HCT116 (cell line): ENCODE results near the gene C1orf159. TPM values are rescaled to one million over a fixed set of nuclear protein-coding genes. Genes with fewer than 3 reads are reported as not detected.

ENCODE experiments used
- ATAC-seq: fragments of 200-7000 bp; cut with Tn5 transposase; 2 replicates; pipeline ENCODE4 v1.9.1; 2020; ENCODE audit warnings: mild to moderate bottlenecking, moderate library complexity
- BruUV-seq: library from RNA; stranded (reverse); fragments of 400-500 nt; replicated peaks from 2 replicates; lab custom pipeline; 2021; lab: Mats Ljungman, UMichigan
- CTCF ChIA-PET: fragments of 300-600 bp; sonication (Branson Sonifier 250); formaldehyde crosslinking; loops from one replicate; lab custom pipeline; 2021; ENCODE audit warnings: antibody characterized with exemption; lab: Charles Lee
- POLR2A ChIA-PET: fragments of 300-600, 350-600 bp; sonication (Branson Sonifier 250); formaldehyde crosslinking; loops from one replicate; lab custom pipeline; 2021; ENCODE audit warnings: antibody characterized with exemption; lab: Charles Lee
- RAD21 ChIA-PET, 2 experiments: fragments of 300-600 bp; sonication (Branson Sonifier 250); formaldehyde crosslinking; loops; one replicate each; lab custom pipeline; 2023; ENCODE audit warnings: low total read pairs in 2 of 2; ENCODE audit not compliant: uncharacterized antibody in 2 of 2, unreplicated experiment in 2 of 2, low non-redundant PET in 1 of 2; lab: Charles Lee
- DNase-seq: peaks from one replicate; pipeline ENCODE4 v3.0.0-alpha.2; 2010; ENCODE audit warnings: low read depth, low spot score
- H2AFZ ChIP-seq: fragments of 200-600 bp; shearing (Covaris generic), sonication (generic); 2 replicates; pipeline ENCODE4 v1.6.1; 2017; ENCODE audit warnings: low read depth, mixed run types, mixed read lengths, antibody characterized with exemption, low read length; ENCODE audit not compliant: poor library complexity, severe bottlenecking
- H3K27ac ChIP-seq: 2 replicates; pipeline ENCODE4 v1.5.1; 2012; ENCODE audit warnings: low read depth, low read length
- H3K27me3 ChIP-seq: fragments of 200-600 bp; sonication (generic); 2 replicates; pipeline ENCODE4 v1.6.1; 2016; ENCODE audit warnings: mixed run types, low read length, mixed read lengths; ENCODE audit not compliant: insufficient read depth
- H3K36me3 ChIP-seq, 2 experiments: fragments of 200-500 bp in 1 of 2; fragments of 200-600 bp in 1 of 2; sonication (Bioruptor generic) in 1 of 2; sonication (generic) in 1 of 2; 2 replicates each; pipeline versions ENCODE4 v1.5.1 to v1.6.1; 2014 to 2016; ENCODE audit warnings: low read length in 2 of 2, inconsistent platforms in 1 of 2, mixed read lengths in 1 of 2, mixed run types in 1 of 2; ENCODE audit not compliant: insufficient read depth in 2 of 2, control insufficient read depth in 1 of 2
- H3K4me1 ChIP-seq, 2 experiments: fragments of 200-600 bp in 1 of 2; sonication (generic) in 1 of 2; 2 replicates each; pipeline versions ENCODE4 v1.5.1 to v1.6.1; 2012 to 2017; ENCODE audit warnings: low read length in 2 of 2, inconsistent platforms in 1 of 2, mild to moderate bottlenecking in 1 of 2, mixed read lengths in 1 of 2, mixed run types in 1 of 2, moderate library complexity in 1 of 2; ENCODE audit not compliant: insufficient read depth in 2 of 2, control insufficient read depth in 1 of 2
- H3K4me2 ChIP-seq: fragments of 200-600 bp; sonication (generic); 2 replicates; pipeline ENCODE4 v1.6.1; 2017; ENCODE audit warnings: mixed run types, low read length, mixed read lengths
- H3K4me3 ChIP-seq, 2 experiments: fragments of 200-600 bp in 1 of 2; sonication (generic) in 1 of 2; replicated peaks in 1 of 2; 2 replicates each; pipeline ENCODE4 v1.5.1; 2011 to 2016; ENCODE audit warnings: low read length in 2 of 2, control low read depth in 1 of 2, low read depth in 1 of 2, mild to moderate bottlenecking in 1 of 2, mixed read lengths in 1 of 2, mixed run types in 1 of 2
- H3K79me2 ChIP-seq: fragments of 200-600 bp; sonication (generic); 2 replicates; pipeline ENCODE4 v1.6.1; 2017; ENCODE audit warnings: mild to moderate bottlenecking, mixed run types, low read length, moderate library complexity, mixed read lengths; ENCODE audit not compliant: insufficient read depth
- H3K9ac ChIP-seq: fragments of 200-600 bp; sonication (generic); 2 replicates; pipeline ENCODE4 v1.6.1; 2016; ENCODE audit warnings: low read length, mixed read lengths
- H3K9me2 ChIP-seq: fragments of 200-600 bp; sonication (generic), shearing (Covaris generic); 2 replicates; pipeline ENCODE4 v1.6.1; 2017; ENCODE audit warnings: mixed run types, mild to moderate bottlenecking, moderate library complexity; ENCODE audit not compliant: insufficient read depth
- H3K9me3 ChIP-seq, 2 experiments: fragments of 200-500 bp in 1 of 2; fragments of 200-600 bp in 1 of 2; sonication (Bioruptor generic) in 1 of 2; sonication (generic) in 1 of 2; 2 replicates each; pipeline ENCODE4 v1.6.1; 2014 to 2017; ENCODE audit warnings: low read length in 2 of 2, mixed read lengths in 2 of 2, inconsistent platforms in 1 of 2, low read depth in 1 of 2, mild to moderate bottlenecking in 1 of 2, mixed run types in 1 of 2, moderate library complexity in 1 of 2; ENCODE audit not compliant: control insufficient read depth in 1 of 2, insufficient read depth in 1 of 2
- H4K20me1 ChIP-seq: fragments of 200-600 bp; sonication (generic), shearing (Covaris generic); 2 replicates; pipeline ENCODE4 v1.6.1; 2017; ENCODE audit warnings: mixed run types, mild to moderate bottlenecking, moderate library complexity; ENCODE audit not compliant: insufficient read depth
- ATF3 ChIP-seq: IDR thresholded peaks from 2 replicates; pipeline ENCODE4 v1.6.1; 2012
- CBX3 ChIP-seq: IDR thresholded peaks from 2 replicates; pipeline ENCODE4 v1.6.1; 2012; ENCODE audit warnings: low read depth
- EZH2phosphoT487 ChIP-seq: fragments of 200-600 bp; IDR thresholded peaks from 2 replicates; pipeline ENCODE4 v1.6.1; 2018; ENCODE audit warnings: antibody characterized with exemption, borderline replicate concordance
- JUND ChIP-seq: IDR thresholded peaks from 2 replicates; pipeline ENCODE4 v1.6.1; 2012
- YY1 ChIP-seq: IDR thresholded peaks from 2 replicates; pipeline ENCODE4 v1.6.1; 2011; ENCODE audit warnings: low read length, low read depth, moderate library complexity, mild to moderate bottlenecking; ENCODE audit not compliant: insufficient replicate concordance; ENCODE audit errors: extremely low read depth
- ZBTB33 ChIP-seq: IDR thresholded peaks from 2 replicates; pipeline ENCODE4 v1.6.1; 2011; ENCODE audit warnings: mild to moderate bottlenecking, low read length, moderate library complexity; ENCODE audit not compliant: insufficient replicate concordance; ENCODE audit errors: extremely low read depth
- ZNF274 ChIP-seq: fragments of 200-500 bp; sonication (Bioruptor generic); IDR thresholded peaks from 2 replicates; pipeline ENCODE4 v1.6.1; 2014; ENCODE audit warnings: mild to moderate bottlenecking, low read depth, low read length, inconsistent platforms
- intact Hi-C: fragments of 100-400 bp; cut with micrococcal nuclease; formaldehyde crosslinking; loops from 2 replicates; pipeline ENCODE4 v1.10.0; 2022
- total RNA-seq: library from RNA; stranded (reverse); gene quantifications from one replicate; pipeline ENCODE4 v1.2.1, GENCODE V29; 2021; ENCODE audit not compliant: unreplicated experiment

C1orf159 gene
- total RNA-seq, 1 experiment from 2014 or later, result 22.7 TPM

- no peak for DNase-seq
- Histone ChIP-seq H4K20me1 (no peaks in the 10 kb centered on the region), H3K4me2 (no peak overlapping the region)
- TF ChIP-seq CBX3, result no peak
- no peak for TF ChIP-seq ZBTB33
- TF ChIP-seq, all 23 proteins: peak for 0
- no peak overlapping the region for H3K4me3 ChIP-seq
- no peak overlapping the region for H2AFZ ChIP-seq
- H3K9ac ChIP-seq, result no peak overlapping the region
- CTCF ChIA-PET, result no interaction called here
- no peak for ATAC-seq
- no peaks in the 10 kb centered on the region for H3K9me2 ChIP-seq
- intact Hi-C loops, result no loop called here
- POLR2A ChIA-PET, result no interaction called here
- H3K4me1 ChIP-seq, result peaks cover 2 to 10% of the 10 kb centered on the region in 2 experiments; a peak in 3 of 4 replicates
- H3K36me3 ChIP-seq, result no peaks in the 10 kb centered on the region
- peaks cover 0 to 7% of the 10 kb centered on the region in 2 experiments; a peak in 1 of 4 replicates for H3K9me3 ChIP-seq
- RAD21 ChIA-PET, result no interaction called here
- H3K27ac ChIP-seq, result no peak overlapping the region
- H3K79me2 ChIP-seq, result no peaks in the 10 kb centered on the region
- H3K27me3 ChIP-seq, result no peaks in the 10 kb centered on the region
- no TSS peak for BruUV-seq
Measured at GRCh38 chr1:1124508-1124785, 8.6 kb upstream of the C1orf159 start.

- Histone ChIP-seq H3K9me3 (peaks cover 0 to 7% of the 10 kb centered on the region in 2 experiments; a peak in 1 of 4 replicates), H3K27me3 (no peaks in the 10 kb centered on the region), H3K4me2 (no peak overlapping the region), H3K4me3 (no peak overlapping the region), H3K9me2 (no peaks in the 10 kb centered on the region), H3K4me1 (peaks cover 2 to 10% of the 10 kb centered on the region in 2 experiments; a peak in 3 of 4 replicates), H3K27ac (no peak overlapping the region), H3K79me2 (no peaks in the 10 kb centered on the region), H2AFZ (no peak overlapping the region), H4K20me1 (no peaks in the 10 kb centered on the region), H3K36me3 (no peaks in the 10 kb centered on the region), H3K9ac (no peak overlapping the region)
- no peak for DNase-seq
- RAD21 ChIA-PET, result no interaction called here
- POLR2A ChIA-PET, result no interaction called here
- ATAC-seq, result no peak
- TF ChIP-seq ZBTB33 (no peak), EZH2phosphoT487 (no peak), ZNF274 (no peak), YY1 (no peak), ATF3 (no peak), JUND (no peak)
- CTCF ChIA-PET, result no interaction called here
- intact Hi-C loops, result loop anchor here (2.0 kb wide), 3 partner anchors 107 to 167 kb away; no protein-coding TSS in a partner anchor
- BruUV-seq, result no TSS peak
Measured at GRCh38 chr1:1123581-1124507, 8.0 kb upstream of the C1orf159 start.
